OCI-LY1 (cell line): ENCODE measurements around the gene ISG20.

Experiments used
- H2AFZ ChIP-seq: fragments of 200-600 bp; sonication (generic), shearing (Covaris generic); 2 replicates; pipeline ENCODE4 v1.6.0; 2014; ENCODE audit warnings: antibody characterized with exemption, mild to moderate bottlenecking, low read length
- H3F3A ChIP-seq: fragments of 200-600 bp; sonication (generic), shearing (Covaris generic); 2 replicates; pipeline ENCODE4 v1.6.0; 2014; ENCODE audit warnings: mild to moderate bottlenecking, antibody characterized with exemption, low read length, moderate library complexity; ENCODE audit not compliant: insufficient read depth
- H3K27ac ChIP-seq: fragments of 200-600 bp; sonication (generic); 2 replicates; pipeline ENCODE4 v1.5.1; 2014; ENCODE audit warnings: low read length, mixed run types, mild to moderate bottlenecking, low read depth; ENCODE audit not compliant: poor library complexity, severe bottlenecking
- H3K27me3 ChIP-seq: fragments of 200-600 bp; sonication (generic); 2 replicates; pipeline ENCODE4 v1.6.0; 2014; ENCODE audit warnings: antibody characterized with exemption, mild to moderate bottlenecking, low read length, moderate library complexity; ENCODE audit not compliant: insufficient read depth
- H3K36me3 ChIP-seq: fragments of 200-600 bp; sonication (generic); 2 replicates; pipeline ENCODE4 v1.6.1; 2014; ENCODE audit warnings: mild to moderate bottlenecking, antibody characterized with exemption, low read length, moderate library complexity, mixed read lengths; ENCODE audit not compliant: insufficient read depth
- H3K4me1 ChIP-seq: fragments of 200-600 bp; sonication (generic); 2 replicates; pipeline ENCODE4 v1.5.1; 2014; ENCODE audit warnings: mild to moderate bottlenecking, low read length, moderate library complexity; ENCODE audit not compliant: insufficient read depth, severe bottlenecking
- H3K4me2 ChIP-seq: fragments of 200-600 bp; sonication (generic), shearing (Covaris generic); 2 replicates; pipeline ENCODE4 v1.6.1; 2014; ENCODE audit warnings: low read length
- H3K4me3 ChIP-seq: fragments of 200-600 bp; sonication (generic); 2 replicates; pipeline ENCODE4 v1.5.1; 2014; ENCODE audit warnings: low read length, low read depth, mild to moderate bottlenecking, mixed read lengths; ENCODE audit not compliant: poor library complexity, severe bottlenecking
- H3K79me2 ChIP-seq: fragments of 200-600 bp; shearing (Covaris generic); 2 replicates; pipeline ENCODE4 v1.6.1; 2016; ENCODE audit warnings: mixed run types, low read length, mixed read lengths; ENCODE audit not compliant: insufficient read depth
- H3K9ac ChIP-seq: fragments of 200-600 bp; sonication (generic), shearing (Covaris generic); 2 replicates; pipeline ENCODE4 v1.6.1; 2014; ENCODE audit warnings: mild to moderate bottlenecking, low read length, mixed read lengths
- H3K9me2 ChIP-seq: fragments of 200-600 bp; sonication (generic), shearing (Covaris generic); 2 replicates; pipeline ENCODE4 v1.6.1; 2014; ENCODE audit warnings: low read depth, mild to moderate bottlenecking, low read length, mixed read lengths
- H3K9me3 ChIP-seq: fragments of 200-600 bp; shearing (Covaris generic); 2 replicates; pipeline ENCODE4 v1.6.1; 2014; ENCODE audit warnings: low read length, mixed read lengths
- H4K20me1 ChIP-seq: fragments of 200-600 bp; sonication (generic), shearing (Covaris generic); 2 replicates; pipeline ENCODE4 v1.6.0; 2016; ENCODE audit warnings: mild to moderate bottlenecking, low read length; ENCODE audit not compliant: insufficient read depth
- EZH2 ChIP-seq: fragments of 200-600 bp; sonication (generic), shearing (Covaris generic); IDR thresholded peaks from 2 replicates; pipeline ENCODE4 v1.8.0; 2017; ENCODE audit warnings: borderline replicate concordance, mixed run types, mild to moderate bottlenecking, antibody characterized with exemption, low read length, moderate library complexity, mixed read lengths
- TF ChIP-seq, protein P1 (sequence below): fragments of 200-600 bp; sonication (generic), shearing (Covaris generic); IDR thresholded peaks from 2 replicates; pipeline ENCODE4 v1.5.1; 2017; ENCODE audit warnings: mild to moderate bottlenecking, antibody characterized with exemption, low read length, moderate library complexity, mixed read lengths

Gene ISG20

DNA sequence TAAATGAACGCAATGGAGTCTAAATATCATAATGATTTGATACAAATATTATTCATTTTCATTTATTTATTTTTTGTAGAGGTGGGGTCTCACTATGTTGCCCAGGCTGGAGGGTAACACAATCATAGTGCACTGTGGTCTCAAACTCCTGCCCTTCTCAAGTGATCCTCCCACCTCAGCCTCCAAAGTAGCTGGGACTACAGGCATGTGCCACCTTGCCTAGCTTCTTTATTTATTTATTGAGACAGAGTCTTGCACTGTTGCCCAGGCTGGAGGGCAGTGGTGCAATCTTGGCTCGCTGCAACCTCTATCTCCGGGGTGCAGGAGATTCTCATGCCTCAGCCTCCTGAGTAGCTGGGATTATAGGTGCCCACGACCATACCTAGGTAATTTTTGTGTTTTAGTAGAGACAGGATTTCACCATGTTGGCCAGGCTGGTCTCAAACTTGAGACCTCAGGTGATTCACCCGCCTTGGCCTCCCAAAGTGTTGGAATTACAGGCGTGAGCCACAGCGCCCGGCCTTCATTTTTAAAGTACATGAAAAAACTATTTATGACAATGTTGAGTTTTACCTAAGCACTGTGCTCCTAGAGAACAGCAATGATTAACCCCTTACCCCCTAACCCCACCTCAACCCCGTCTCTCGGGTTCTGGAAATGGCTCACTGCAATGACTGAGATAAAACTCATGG lies 21.6 kb upstream of the ISG20 start:
- Histone ChIP-seq H3K9ac (no peak overlapping the region), H4K20me1 (no peaks in the 10 kb centered on the region), H3K4me1 (peaks cover 11% of the 10 kb centered on the region), H3K27me3 (no peaks in the 10 kb centered on the region), H3K4me3 (no peak overlapping the region), H3K36me3 (no peaks in the 10 kb centered on the region), H3K9me2 (no peaks in the 10 kb centered on the region), H3K4me2 (no peak overlapping the region), H3K27ac (no peak overlapping the region), H2AFZ (no peak overlapping the region), H3K9me3 (no peaks in the 10 kb centered on the region), H3F3A (no peaks in the 10 kb centered on the region), H3K79me2 (peaks cover 8% of the 10 kb centered on the region)
- TF ChIP-seq, protein P1, sequence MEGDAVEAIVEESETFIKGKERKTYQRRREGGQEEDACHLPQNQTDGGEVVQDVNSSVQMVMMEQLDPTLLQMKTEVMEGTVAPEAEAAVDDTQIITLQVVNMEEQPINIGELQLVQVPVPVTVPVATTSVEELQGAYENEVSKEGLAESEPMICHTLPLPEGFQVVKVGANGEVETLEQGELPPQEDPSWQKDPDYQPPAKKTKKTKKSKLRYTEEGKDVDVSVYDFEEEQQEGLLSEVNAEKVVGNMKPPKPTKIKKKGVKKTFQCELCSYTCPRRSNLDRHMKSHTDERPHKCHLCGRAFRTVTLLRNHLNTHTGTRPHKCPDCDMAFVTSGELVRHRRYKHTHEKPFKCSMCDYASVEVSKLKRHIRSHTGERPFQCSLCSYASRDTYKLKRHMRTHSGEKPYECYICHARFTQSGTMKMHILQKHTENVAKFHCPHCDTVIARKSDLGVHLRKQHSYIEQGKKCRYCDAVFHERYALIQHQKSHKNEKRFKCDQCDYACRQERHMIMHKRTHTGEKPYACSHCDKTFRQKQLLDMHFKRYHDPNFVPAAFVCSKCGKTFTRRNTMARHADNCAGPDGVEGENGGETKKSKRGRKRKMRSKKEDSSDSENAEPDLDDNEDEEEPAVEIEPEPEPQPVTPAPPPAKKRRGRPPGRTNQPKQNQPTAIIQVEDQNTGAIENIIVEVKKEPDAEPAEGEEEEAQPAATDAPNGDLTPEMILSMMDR: no peak
- no peak for TF ChIP-seq EZH2

DNA sequence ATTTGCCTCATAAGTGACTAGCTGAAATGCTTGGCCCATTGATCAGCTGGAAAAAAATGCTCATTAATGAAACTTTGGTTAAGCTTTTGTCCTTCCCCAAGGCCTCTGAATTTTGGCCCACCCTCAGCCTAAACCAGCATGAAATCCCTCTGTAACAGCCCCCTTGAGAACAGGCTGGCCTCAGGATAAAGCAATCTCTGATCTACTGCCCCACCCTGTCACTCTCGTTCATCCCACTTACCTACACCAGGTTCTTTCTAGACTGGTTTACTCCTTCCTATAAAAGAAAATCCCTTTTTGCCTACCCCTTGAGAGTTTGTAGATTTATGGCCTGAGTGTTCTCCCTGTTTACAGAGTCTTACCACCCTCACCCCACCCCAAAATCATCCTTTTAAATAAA lies 21.0 kb upstream of the ISG20 start:
- H3K9me2 ChIP-seq: no peaks in the 10 kb centered on the region
- no peak overlapping the region for H3K4me2 ChIP-seq
- H2AFZ ChIP-seq: no peak overlapping the region
- no peaks in the 10 kb centered on the region for H3K27me3 ChIP-seq
- H3K4me1 ChIP-seq: peaks cover 14% of the 10 kb centered on the region
- no peak overlapping the region for H3K9ac ChIP-seq
- TF ChIP-seq, protein P1: no peak
- no peak for TF ChIP-seq EZH2
- H3K4me3 ChIP-seq: no peak overlapping the region
- H3K27ac ChIP-seq: no peak overlapping the region
- H4K20me1 ChIP-seq: no peaks in the 10 kb centered on the region
- H3K9me3 ChIP-seq: no peaks in the 10 kb centered on the region
- peaks cover 14% of the 10 kb centered on the region for H3K79me2 ChIP-seq
- H3F3A ChIP-seq: no peaks in the 10 kb centered on the region
- H3K36me3 ChIP-seq: no peaks in the 10 kb centered on the region

DNA sequence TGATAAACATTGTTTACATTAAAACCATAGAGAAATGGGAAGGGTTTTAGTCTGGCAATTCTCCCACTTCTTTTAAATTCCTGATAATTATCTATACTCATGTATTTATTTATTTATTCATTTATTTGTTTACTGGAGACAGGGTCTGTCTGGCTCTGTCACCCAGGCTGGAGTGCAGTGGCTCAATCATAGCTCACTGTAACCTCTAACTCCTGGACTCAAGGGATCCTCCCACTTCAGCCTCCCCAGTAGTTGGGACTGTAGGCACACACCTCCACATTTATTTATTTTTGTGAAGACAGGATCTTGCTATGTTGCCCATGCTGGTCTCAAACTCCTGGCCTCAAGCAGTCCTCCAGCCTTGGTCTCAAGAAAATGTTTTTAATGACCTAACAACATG lies 20.1 kb upstream of the ISG20 start:
- Histone ChIP-seq H2AFZ (no peak overlapping the region), H3K27me3 (no peaks in the 10 kb centered on the region), H3K4me2 (no peak overlapping the region), H3K9me3 (no peaks in the 10 kb centered on the region), H4K20me1 (no peaks in the 10 kb centered on the region), H3K4me1 (peaks cover 23% of the 10 kb centered on the region), H3K4me3 (no peak overlapping the region), H3F3A (no peaks in the 10 kb centered on the region), H3K9me2 (no peaks in the 10 kb centered on the region), H3K27ac (no peak overlapping the region), H3K36me3 (no peaks in the 10 kb centered on the region), H3K79me2 (peaks cover 23% of the 10 kb centered on the region), H3K9ac (no peak overlapping the region)
- TF ChIP-seq, protein P1: no peak
- TF ChIP-seq EZH2: no peak
